ENCODE results near the gene RDH16.
A peak's percentile ranks its signal among the peaks of the same experiment; 100 is the strongest.
"Not testable (repeated sequence)": the region's sequence is repeated elsewhere in the genome, so short reads cannot be mapped to it uniquely, and the experiment has no call there.

Gene RDH16

DNA sequence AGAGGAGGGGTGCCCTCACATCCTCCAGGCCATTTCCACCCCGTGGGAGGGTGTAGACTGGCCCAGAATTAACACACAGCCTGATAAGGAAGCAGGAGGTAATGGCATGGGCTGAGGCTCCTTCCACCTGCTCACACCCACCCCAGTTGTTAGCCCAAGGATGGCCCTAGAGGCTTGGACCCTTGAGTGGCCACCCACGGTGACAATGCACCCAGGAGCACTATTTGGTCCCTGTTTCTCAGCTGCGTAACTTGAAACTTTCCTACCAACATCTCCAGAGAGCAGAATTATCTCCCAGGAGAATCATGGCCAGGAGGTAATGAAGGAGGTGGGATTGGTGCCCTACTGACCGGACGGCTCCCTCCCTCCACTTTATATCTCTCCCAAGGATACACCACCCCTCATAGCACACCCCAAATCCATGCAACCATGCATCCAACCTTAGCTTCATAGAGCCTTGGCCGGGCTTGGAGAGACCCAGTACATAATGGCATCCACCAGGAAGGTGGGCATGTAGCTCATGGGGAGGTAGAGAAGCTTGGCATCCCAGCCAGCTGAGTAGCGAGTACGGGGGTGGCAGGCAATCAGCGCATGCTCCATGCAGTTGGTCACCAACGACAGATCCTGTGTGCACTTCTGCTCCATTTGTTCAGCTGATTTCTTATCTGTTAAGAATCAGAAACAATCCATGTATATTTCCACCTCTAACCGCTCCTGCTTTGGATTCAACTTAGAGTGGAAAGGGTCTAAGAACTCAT lies 5.6 kb downstream of the RDH16 start:
- DNase-seq: no peak

- no peak for DNase-seq
Measured at GRCh38 chr12:56948881-56949280, 8.5 kb downstream of the RDH16 start.

DNA sequence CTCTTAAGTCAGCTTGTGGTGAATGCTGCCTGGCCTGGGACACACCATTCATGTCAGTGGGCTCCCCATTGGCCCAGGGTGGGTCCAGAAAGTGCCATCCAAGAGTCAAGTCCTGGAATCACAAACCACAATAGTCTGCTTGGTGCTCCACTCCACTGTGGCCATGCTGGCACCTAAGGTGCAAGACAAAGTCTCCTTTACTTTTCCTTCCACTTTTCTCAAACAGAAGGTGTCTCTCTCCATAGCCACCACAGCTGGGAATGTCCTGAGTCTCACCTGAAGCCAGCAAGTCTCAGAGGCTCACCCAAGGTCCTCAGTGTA lies 9.0 kb downstream of the RDH16 start:
- DNase-seq: no peak

DNA sequence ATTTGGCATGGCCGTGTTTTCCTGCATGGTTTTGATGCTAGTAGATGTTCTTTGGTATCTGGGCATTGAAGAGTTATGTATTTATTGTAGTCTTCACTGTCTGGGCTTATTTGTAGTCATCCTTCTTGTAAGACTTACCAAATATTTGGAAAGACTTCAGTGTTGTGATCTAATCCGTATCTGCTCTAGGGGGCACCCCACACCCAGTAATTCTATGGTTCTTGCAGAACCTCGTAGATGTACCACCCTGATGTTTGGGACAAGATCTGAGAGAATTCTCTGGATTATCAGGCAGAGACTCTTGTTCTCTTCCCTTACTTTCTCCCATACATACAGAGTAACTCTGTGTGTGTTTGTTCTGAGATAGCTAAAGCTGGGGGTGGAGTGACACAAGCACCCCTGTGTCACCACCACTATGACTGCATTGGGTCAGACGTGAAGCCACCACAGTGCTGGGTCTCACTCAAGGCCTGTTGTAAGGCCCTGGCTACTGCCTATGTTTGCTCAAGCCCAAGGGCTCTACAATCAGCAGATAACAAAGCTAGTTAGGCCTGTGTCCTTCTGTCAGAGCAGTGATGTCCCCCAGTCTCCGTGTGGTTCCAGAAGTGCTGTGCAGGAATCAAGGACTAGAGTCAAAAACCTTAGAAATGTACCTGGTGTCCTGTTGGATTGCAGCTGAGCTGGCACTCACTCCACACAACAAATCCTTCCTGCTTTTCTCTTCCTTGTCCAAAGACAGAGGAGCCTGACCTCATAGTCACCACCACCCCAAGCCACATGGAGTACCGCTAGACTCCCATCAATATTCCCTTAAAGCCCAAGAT lies 9.6 kb downstream of the RDH16 start:
- DNase-seq: no peak

- no peak for DNase-seq
Measured at GRCh38 chr12:56943878-56944277, 13.5 kb downstream of the RDH16 start.

DNA sequence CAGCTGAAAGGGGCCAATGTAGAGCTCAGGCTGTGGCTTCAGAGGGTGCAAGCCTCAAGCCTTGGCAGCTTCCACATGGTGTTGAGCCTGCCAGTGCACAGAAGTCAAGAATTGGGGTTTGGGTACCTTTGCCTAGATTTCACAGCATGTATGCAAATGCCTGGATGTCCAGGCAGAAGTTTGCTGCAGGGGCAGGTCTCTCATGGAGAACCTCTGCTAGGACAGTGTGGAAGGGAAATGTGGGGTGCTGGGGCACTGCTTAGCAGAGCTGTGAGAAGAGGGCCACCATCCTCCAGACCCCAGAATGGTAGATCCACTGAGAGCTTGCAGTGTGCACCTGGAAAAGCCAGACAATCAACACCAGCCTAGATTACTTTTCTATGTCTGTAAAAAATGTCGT lies 14.0 kb downstream of the RDH16 start:
- DNase-seq: not testable (repeated sequence)

GRCh38 chr12:56941299-56942017 lies 15.9 kb downstream of the RDH16 start:
- DNase-seq: no peak

DNA sequence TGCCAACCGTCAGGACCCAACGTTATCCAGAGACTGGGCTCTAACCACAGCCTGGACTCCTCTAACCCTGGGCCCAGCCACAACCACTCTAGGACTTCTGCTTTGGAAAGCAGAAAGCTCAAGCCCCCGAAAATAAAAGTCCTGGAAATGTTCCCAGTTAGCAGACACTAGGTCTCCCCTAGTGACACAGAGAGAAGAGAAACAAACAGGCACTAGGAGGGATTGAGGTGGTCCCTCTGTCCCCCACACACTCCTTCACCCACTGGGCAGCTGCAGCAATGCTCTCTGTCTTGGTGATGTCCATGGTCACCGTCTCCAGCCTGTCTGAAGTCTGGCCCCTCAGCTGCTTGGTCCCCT lies 16.5 kb downstream of the RDH16 start:
- DNase-seq: not testable (repeated sequence)

DNA sequence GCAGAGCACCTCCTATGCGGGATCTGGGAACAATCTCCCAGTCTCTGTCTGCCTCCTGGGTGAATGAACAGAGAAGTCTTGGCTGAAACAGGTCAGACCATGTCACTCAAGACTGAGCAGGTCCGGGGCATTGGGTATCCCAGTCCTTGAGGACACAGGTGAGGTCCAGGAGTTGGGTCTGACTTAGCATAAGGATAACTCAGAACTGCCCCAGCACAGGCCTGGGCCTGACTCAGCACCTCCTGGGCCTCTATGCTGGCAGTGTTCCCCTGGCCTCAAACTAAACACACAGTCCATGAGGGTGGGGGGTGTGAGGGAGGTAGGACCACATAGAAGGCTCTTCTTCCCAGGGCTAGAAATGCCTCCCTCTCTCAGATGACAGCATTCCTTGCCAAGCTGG lies 21.7 kb downstream of the RDH16 start:
- DNase-seq: no peak

GRCh38 chr12:56935157-56935556 lies 22.3 kb downstream of the RDH16 start:
- DNase-seq: no peak

DNA sequence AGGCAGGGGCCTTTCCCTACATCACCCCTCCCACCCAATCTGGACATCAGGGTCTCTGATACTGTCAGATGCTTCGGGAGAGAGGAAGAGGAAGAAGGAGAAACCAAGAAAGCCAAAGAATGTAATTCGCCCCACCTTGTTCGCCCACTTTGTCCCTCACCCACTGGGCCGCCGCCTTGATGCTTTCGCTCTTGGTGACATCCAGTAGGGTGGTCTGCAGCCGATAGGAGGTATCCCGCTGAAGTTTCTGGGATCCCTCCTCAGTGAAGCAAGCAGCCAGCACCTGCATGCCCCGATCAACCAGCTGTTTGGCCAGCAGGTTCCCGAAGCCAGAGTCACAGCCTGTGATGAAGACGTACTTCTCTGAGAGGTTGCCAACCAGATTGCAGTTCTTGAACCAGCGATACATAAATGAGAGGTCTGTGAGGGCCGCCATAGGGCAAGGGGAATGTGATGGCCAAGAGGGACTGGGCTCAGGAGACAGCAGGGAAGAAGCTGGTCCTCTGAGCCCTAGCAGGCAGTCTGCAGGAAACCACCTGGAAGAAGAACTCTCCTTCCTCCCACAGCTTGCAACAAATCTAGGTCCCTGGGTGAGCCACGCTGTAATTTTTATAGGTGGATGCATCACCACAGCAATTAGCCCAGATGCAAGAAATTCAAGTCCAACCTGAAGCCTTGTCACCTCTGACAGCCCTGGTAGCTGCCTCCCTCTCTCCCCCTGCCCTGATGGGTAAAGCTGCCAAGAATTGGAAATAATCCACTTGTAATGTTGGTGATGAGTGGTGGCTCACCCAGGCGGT lies 23.4 kb downstream of the RDH16 start, which contains the start of gene SDR9C7:
TSS of gene SDR9C7 (minus strand) at position 583 of the 800 bp plus-strand sequence. CDS start at position 436, 147 bp downstream.
- no peak for DNase-seq

DNA sequence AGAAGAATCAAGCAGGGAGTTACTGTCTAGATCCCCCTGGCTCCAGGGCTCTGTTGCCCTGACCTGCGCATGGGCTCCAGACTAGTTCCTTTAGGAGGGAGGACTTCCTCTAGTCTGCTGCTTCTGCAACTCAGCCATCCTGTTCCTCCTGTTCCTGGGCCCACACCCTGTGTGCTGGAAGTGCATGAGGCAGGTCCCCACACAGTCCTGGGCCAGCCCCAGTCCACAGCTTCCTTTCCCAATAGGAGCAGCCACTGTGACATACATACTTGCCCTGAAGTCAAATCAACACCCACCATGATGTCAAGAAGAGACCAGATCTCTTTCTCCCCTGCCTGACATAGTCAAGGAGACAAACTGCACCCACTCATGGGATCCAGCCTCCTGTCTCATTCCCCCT lies 24.5 kb downstream of the RDH16 start:
- no peak for DNase-seq

- DNase-seq: peak; percentile 17
Measured at GRCh38 chr12:56932146-56932545, 25.3 kb downstream of the RDH16 start.

GRCh38 chr12:56931474-56931978 lies 25.9 kb downstream of the RDH16 start:
- peak; percentile 59 for DNase-seq

GRCh38 chr12:56930241-56930640 lies 27.2 kb downstream of the RDH16 start:
- no peak for DNase-seq

DNA sequence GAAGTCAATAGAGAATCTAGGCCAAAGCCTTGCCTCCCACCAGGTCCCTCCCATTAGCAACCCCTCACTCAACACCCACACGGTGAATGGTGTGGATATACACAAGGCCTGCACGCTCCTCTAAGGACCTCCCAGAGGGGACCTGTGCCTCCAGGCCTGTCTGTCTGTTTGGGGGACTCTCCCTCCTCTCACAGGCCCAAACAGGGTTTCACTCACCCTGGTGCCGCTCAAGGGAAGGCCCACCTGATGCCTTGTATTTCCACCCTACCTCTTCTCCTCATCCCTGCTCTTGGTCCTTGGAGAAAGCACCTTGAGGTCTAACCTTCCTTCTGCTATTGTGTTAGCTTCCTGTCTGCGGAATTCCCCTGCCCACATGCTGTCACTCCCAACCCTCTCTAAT lies 27.6 kb downstream of the RDH16 start:
- no peak for DNase-seq

GRCh38 chr12:56928262-56928661 lies 29.1 kb downstream of the RDH16 start:
- DNase-seq: no peak

DNA sequence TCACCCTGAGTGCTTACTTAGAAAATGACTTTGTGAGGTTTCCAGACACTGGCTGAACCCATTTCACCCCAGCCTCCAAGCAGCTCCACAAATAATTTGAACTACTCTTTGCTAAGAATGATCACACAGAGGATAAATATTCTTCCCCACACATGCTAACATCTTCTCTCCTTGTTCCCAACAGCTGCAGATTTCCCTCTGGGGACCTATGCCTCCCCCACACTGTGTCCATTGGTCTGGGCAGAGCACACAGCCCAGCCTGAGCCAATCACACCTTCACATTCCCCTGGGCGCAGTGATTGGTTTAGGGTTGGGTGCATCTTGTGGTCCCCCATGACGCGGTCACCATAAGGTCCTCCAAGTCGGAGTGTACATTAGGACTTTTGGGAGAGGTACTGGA lies 30.1 kb downstream of the RDH16 start:
- no peak for DNase-seq

DNA sequence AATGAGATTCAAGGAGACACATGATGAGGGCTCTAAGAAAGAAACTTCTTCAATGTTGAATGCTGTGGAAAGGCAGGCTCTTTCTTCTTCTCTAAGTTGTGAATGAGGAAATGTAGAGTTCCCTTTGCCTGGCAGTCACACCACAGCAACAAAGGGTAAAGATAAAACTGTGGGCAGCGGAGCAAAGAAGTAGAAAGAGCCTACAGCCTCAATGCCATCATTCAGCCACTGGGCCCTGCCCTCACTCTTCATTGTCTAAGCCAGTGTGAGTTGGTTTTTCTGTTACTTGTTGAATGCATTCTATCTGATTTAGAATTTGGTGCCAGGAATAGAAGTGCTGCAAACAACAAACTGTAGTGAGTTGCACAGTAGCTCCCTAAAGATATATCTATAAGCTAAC lies 35.4 kb downstream of the RDH16 start:
- DNase-seq: no peak

- no peak for DNase-seq
Measured at GRCh38 chr12:56921346-56921745, 36.1 kb downstream of the RDH16 start.

GRCh38 chr12:56918139-56918538 lies 39.3 kb downstream of the RDH16 start:
- not testable (repeated sequence) for DNase-seq

DNA sequence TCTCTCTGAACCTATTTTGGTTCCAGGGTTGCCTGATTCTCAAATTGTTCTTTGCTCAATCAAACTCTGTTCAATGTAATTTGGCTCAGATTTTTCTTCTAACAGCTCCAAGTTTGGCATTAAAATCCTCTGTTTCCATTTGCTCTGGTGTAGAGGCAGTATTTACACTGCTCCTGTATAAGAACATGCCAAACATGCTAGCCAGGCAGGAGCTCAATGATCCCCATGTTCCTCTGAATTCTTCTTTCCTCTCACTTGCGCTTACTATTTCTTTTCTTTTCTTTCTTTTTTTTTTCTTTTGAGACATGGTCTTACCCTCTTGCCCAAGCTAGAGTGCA lies 40.4 kb downstream of the RDH16 start:
- no peak for DNase-seq

All from NCI-H82 (cell line).